PC-3 (cell line): ENCODE data around the gene ABCG1. TPM values are rescaled to one million over a fixed set of nuclear protein-coding genes. Genes with fewer than 3 reads are reported as not detected.

Experiments used
- ATAC-seq: fragments of 200-7000 bp; cut with Tn5 transposase; 2 replicates; pipeline ENCODE4 v1.9.1; 2020; ENCODE audit warnings: mild to moderate bottlenecking, moderate library complexity
- Bru-seq: library from RNA; stranded (reverse); fragments of 400-500 nt; gene quantifications from one replicate; lab custom pipeline; 2021; lab: Mats Ljungman, UMichigan
- BruChase-seq, 2 experiments: library from RNA; stranded (reverse); fragments of 400-500 nt; gene quantifications; one replicate each; lab custom pipeline; 2021; lab: Mats Ljungman, UMichigan
- BruUV-seq: library from RNA; stranded (reverse); fragments of 400-500 nt; replicated peaks from 2 replicates; lab custom pipeline; 2021; lab: Mats Ljungman, UMichigan
- CTCF ChIA-PET: fragments of 300-600 bp; sonication (Branson Sonifier 250); formaldehyde crosslinking; loops from one replicate; lab custom pipeline; 2022; ENCODE audit warnings: antibody characterized with exemption; lab: Charles Lee
- POLR2A ChIA-PET: fragments of 300-600 bp; sonication (Branson Sonifier 250); formaldehyde crosslinking; loops from one replicate; lab custom pipeline; 2022; ENCODE audit warnings: antibody characterized with exemption; ENCODE audit not compliant: unreplicated experiment; lab: Charles Lee
- DNase-seq: peaks from one replicate; pipeline ENCODE4 v3.0.0-alpha.2; 2015
- H2AFZ ChIP-seq: fragments of 300-600 bp; sonication (generic); 2 replicates; pipeline ENCODE4 v1.6.0; 2016; ENCODE audit warnings: antibody characterized with exemption, low read length
- H3F3A ChIP-seq: fragments of 300-600 bp; sonication (generic); one replicate; pipeline ENCODE4 v1.6.0; 2017; ENCODE audit warnings: antibody characterized with exemption, low read length, control low read depth, mild to moderate bottlenecking; ENCODE audit not compliant: unreplicated experiment
- H3K27ac ChIP-seq: fragments of 300-600 bp; sonication (generic); 2 replicates; pipeline ENCODE4 v1.5.1; 2016; ENCODE audit warnings: mild to moderate bottlenecking, low read length
- H3K27me3 ChIP-seq: fragments of 300-600 bp; sonication (generic); 2 replicates; pipeline ENCODE4 v1.6.1; 2016; ENCODE audit warnings: low read length, mixed read lengths
- H3K36me3 ChIP-seq: fragments of 300-600 bp; sonication (generic); 2 replicates; pipeline ENCODE4 v1.6.1; 2016; ENCODE audit warnings: low read depth, mixed run types, low read length, mixed read lengths
- H3K4me1 ChIP-seq: fragments of 300-600 bp; sonication (generic); 2 replicates; pipeline ENCODE4 v1.5.1; 2016; ENCODE audit warnings: low read length; ENCODE audit not compliant: insufficient read depth
- H3K4me2 ChIP-seq: fragments of 300-600 bp; sonication (generic); 2 replicates; pipeline ENCODE4 v1.6.0; 2016; ENCODE audit warnings: low read length
- H3K4me3 ChIP-seq: fragments of 300-600 bp; sonication (generic); 2 replicates; pipeline ENCODE4 v1.5.1; 2016; ENCODE audit warnings: mild to moderate bottlenecking, low read length, mixed read lengths
- H3K79me2 ChIP-seq: fragments of 300-600 bp; sonication (generic); 2 replicates; pipeline ENCODE4 v1.6.1; 2017; ENCODE audit warnings: low read length, mixed read lengths
- H3K9ac ChIP-seq: fragments of 300-600 bp; sonication (generic); 2 replicates; pipeline ENCODE4 v1.6.0; 2016; ENCODE audit warnings: mild to moderate bottlenecking, low read length
- H3K9me2 ChIP-seq: fragments of 300-600 bp; sonication (generic); replicated peaks from 2 replicates; pipeline ENCODE4 v1.6.1; 2016; ENCODE audit warnings: mixed run types, low read length, mixed read lengths
- H3K9me3 ChIP-seq: fragments of 300-600 bp; sonication (generic); 2 replicates; pipeline ENCODE4 v1.6.1; 2016; ENCODE audit warnings: low read length, mixed read lengths
- H4K20me1 ChIP-seq: fragments of 300-600 bp; sonication (generic); 2 replicates; pipeline ENCODE4 v1.6.1; 2016; ENCODE audit warnings: low read length, mixed read lengths
- CTCF ChIP-seq: fragments of 300-600 bp; sonication (generic); conservative IDR thresholded peaks from 2 replicates; pipeline ENCODE4 v1.5.1; 2017; ENCODE audit warnings: antibody characterized with exemption, low read depth, mild to moderate bottlenecking, low read length
- EZH2 ChIP-seq: fragments of 300-600 bp; sonication (generic); IDR thresholded peaks from one replicate; pipeline ENCODE4 v1.6.1; 2017; ENCODE audit warnings: antibody characterized with exemption, mild to moderate bottlenecking, low read length; ENCODE audit not compliant: unreplicated experiment
- EZH2phosphoT487 ChIP-seq: fragments of 300-600 bp; sonication (generic); IDR thresholded peaks from 2 replicates; pipeline ENCODE4 v1.6.1; 2018; ENCODE audit warnings: mild to moderate bottlenecking, antibody characterized with exemption, low read length, borderline replicate concordance
- intact Hi-C: fragments of 100-400 bp; cut with micrococcal nuclease; formaldehyde crosslinking; loops from 2 replicates; pipeline ENCODE4 v1.9.0; 2023
- long read RNA-seq: library from polyadenylated mRNA; unstranded; transcript quantifications from one replicate; pipeline ENCODE4 v2.0.0, GENCODE V29; 2021; ENCODE audit not compliant: unreplicated experiment
- total RNA-seq: library from RNA; depleted of rRNA; stranded (reverse); fragments of >200 nt; gene quantifications from 2 replicates; pipeline ENCODE4 v1.2.3, GENCODE V29; 2014; rRNA removed

ABCG1 gene
- total RNA-seq (0.66 and 2.0 TPM in 2 replicates), Bru-seq, nascent RNA (percentile 57 among the genes with signal in this experiment), BruChase-seq, experiment 1, labeled RNA remaining after a 6-hour chase (percentile 59 among the genes with signal in this experiment), BruChase-seq, experiment 2, labeled RNA remaining after a 2-hour chase (percentile 65 among the genes with signal in this experiment)
- long read RNA-seq, transcript ABCG1-203 (15 exons, 3,034 nt): minor isoform, 60 of 194 reads
- long read RNA-seq, transcript ABCG1-205 (15 exons, 2,998 nt): major isoform, 94 of 194 reads
- long read RNA-seq, partial matches to known transcripts: 14 of 194 reads
- long read RNA-seq, other reads (novel, unspliced or antisense): 26 of 194 reads

- Histone ChIP-seq H4K20me1 (no peaks in the 10 kb centered on the region), H2AFZ (peak within 1 kb of the TSS; percentile 75), H3K4me2 (peak within 1 kb of the TSS; percentile 80), H3K36me3 (no peaks in the 10 kb centered on the region), H3K9me2 (no peaks in the 10 kb centered on the region), H3K9me3 (no peaks in the 10 kb centered on the region), H3K27me3 (no peaks in the 10 kb centered on the region), H3F3A (no peaks in the 10 kb centered on the region), H3K79me2 (no peaks in the 10 kb centered on the region), H3K9ac (0 out of 2 replicates have a peak within 1 kb of the TSS, but pooled peaks have one; percentile 11), H3K4me1 (peaks cover 2% of the 10 kb centered on the region; the same call in 1 of the 2 replicates), H3K4me3 (peak within 1 kb of the TSS; percentile 66), H3K27ac (no peak within 1 kb of the TSS)
- ChIA-PET CTCF (no interaction called here), POLR2A (interaction anchor here (0.6 kb wide), 1 partner anchor 266 kb away, joined by 6 read pairs; no protein-coding TSS in a partner anchor)
- ATAC-seq (peak; percentile 76), DNase-seq (peak; percentile 42)
- BruUV-seq: no TSS peak
- intact Hi-C loops: no loop called here
- no peak for TF ChIP-seq EZH2phosphoT487
- no peak for TF ChIP-seq CTCF
- no peak for TF ChIP-seq EZH2
These were observed at the start of gene ABCG1 for GRCh38 chr21:42218836-42219605. TSS of gene ABCG1 (plus strand) at chr21:42219140. CDS start at chr21:42219263, 123 bp downstream.

GRCh38 chr21:42169758-42170157 is 49.2 kb upstream of the ABCG1 start:
- H3K9me2 ChIP-seq: no peaks in the 10 kb centered on the region
- ChIA-PET CTCF (no interaction called here), POLR2A (no interaction called here)
- no peak overlapping the region for H3K9ac ChIP-seq
- no TSS peak for BruUV-seq
- H3K27ac ChIP-seq: no peak overlapping the region
- TF ChIP-seq EZH2phosphoT487: no peak
- no peak for TF ChIP-seq EZH2
- no peak for TF ChIP-seq CTCF
- intact Hi-C loops: no loop called here
- ATAC-seq (no peak), DNase-seq (no peak)
- no peaks in the 10 kb centered on the region for H4K20me1 ChIP-seq
- H2AFZ ChIP-seq: no peak overlapping the region
- H3F3A ChIP-seq: no peaks in the 10 kb centered on the region
- no peaks in the 10 kb centered on the region for H3K36me3 ChIP-seq
- no peak overlapping the region for H3K4me2 ChIP-seq
- no peaks in the 10 kb centered on the region for H3K9me3 ChIP-seq
- H3K4me1 ChIP-seq: peaks cover 14% of the 10 kb centered on the region
- no peak overlapping the region for H3K4me3 ChIP-seq
- no peaks in the 10 kb centered on the region for H3K27me3 ChIP-seq
- H3K79me2 ChIP-seq: no peaks in the 10 kb centered on the region
